ENCODE measurements around the gene GBX1.

GBX1 gene

DNA sequence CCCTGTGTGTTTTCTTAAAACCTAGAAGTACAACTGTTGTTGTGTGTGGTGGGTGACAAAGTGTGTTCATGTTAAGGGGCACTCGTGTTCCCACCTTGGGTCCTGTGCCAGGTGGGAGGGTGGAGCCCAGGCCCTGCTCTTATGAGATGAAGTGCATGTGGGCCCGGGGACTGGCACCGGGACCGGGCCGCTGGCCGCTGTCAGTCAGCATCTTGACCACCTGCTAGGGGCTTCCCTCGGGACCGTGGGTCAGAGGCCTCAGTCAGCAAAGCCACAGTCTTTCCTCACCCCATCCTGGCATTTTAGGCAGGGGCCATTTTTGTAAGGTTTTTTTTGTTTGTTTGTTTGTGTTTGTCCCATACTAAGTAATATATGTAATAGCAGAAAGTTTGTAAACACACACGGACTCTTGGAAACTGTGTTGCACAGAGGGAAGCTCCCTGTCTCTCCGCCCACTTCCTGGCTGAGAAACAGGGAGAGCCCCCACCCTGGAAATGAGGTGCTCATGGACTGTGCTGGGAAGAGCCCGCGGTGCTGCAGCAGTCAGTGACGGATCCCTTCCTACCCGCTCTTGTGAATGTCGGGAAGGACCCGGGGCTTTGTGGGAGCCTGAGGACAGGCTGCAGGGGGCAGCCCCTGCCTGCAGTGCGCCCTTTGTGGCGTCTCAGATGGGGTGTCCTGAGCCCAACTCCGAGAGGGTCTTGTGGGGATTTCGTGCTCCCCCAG is 67.8 kb downstream of the GBX1 start:
- Mint-ChIP-seq H3K9me3 (no peaks in the 10 kb centered on the region), H3K36me3 (ENCODE audit: low read depth) (peaks cover 6% of the 10 kb centered on the region), H3K27me3 (ENCODE audit: low read depth) (no peaks in the 10 kb centered on the region), H3K4me3 (no peak overlapping the region), H3K4me1 (no peaks in the 10 kb centered on the region), H3K27ac (no peak overlapping the region)
- TF ChIP-seq, protein P1, sequence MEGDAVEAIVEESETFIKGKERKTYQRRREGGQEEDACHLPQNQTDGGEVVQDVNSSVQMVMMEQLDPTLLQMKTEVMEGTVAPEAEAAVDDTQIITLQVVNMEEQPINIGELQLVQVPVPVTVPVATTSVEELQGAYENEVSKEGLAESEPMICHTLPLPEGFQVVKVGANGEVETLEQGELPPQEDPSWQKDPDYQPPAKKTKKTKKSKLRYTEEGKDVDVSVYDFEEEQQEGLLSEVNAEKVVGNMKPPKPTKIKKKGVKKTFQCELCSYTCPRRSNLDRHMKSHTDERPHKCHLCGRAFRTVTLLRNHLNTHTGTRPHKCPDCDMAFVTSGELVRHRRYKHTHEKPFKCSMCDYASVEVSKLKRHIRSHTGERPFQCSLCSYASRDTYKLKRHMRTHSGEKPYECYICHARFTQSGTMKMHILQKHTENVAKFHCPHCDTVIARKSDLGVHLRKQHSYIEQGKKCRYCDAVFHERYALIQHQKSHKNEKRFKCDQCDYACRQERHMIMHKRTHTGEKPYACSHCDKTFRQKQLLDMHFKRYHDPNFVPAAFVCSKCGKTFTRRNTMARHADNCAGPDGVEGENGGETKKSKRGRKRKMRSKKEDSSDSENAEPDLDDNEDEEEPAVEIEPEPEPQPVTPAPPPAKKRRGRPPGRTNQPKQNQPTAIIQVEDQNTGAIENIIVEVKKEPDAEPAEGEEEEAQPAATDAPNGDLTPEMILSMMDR (IDR thresholded peaks at IDR 0.05; ENCODE audit: unreplicated experiment in 3 of 3): no peak
